Osteoblast (primary cell): Measurements from ENCODE around the gene AHNAK2. TPM values are rescaled to one million over a fixed set of nuclear protein-coding genes. Genes with fewer than 3 reads are reported as not detected.
"Not testable (repeated sequence)": the region's sequence is repeated elsewhere in the genome, so short reads cannot be mapped to it uniquely, and the experiment has no call there.

Experiments
- DNase-seq: peaks from one replicate; pipeline ENCODE4 v3.0.0; 2011; ENCODE audit warnings: low spot score, mixed read lengths; ENCODE audit not compliant: insufficient read length; ENCODE audit errors: missing footprints
- H2AFZ ChIP-seq: 2 replicates; pipeline ENCODE4 v1.6.0; 2011; ENCODE audit warnings: mild to moderate bottlenecking, low read length
- H3K27ac ChIP-seq: 2 replicates; pipeline ENCODE4 v1.5.1; 2011; ENCODE audit warnings: mild to moderate bottlenecking, low read depth, low read length, moderate library complexity
- H3K27me3 ChIP-seq: 2 replicates; pipeline ENCODE4 v1.6.0; 2012; ENCODE audit warnings: mild to moderate bottlenecking, control low read depth, inconsistent platforms, low read length, moderate library complexity; ENCODE audit not compliant: insufficient read depth
- H3K36me3 ChIP-seq: 2 replicates; pipeline ENCODE4 v1.5.1; 2011; ENCODE audit warnings: mild to moderate bottlenecking, low read length, control low read depth, moderate library complexity; ENCODE audit not compliant: insufficient read depth
- H3K4me1 ChIP-seq: 2 replicates; pipeline ENCODE4 v1.5.1; 2011; ENCODE audit warnings: mild to moderate bottlenecking, low read length, control low read depth, moderate library complexity; ENCODE audit not compliant: insufficient read depth
- H3K4me2 ChIP-seq: 2 replicates; pipeline ENCODE4 v1.6.0; 2011; ENCODE audit warnings: mild to moderate bottlenecking, low read length; ENCODE audit not compliant: insufficient read depth
- H3K4me3 ChIP-seq: fragments of 200-600 bp; sonication (generic); 3 replicates; pipeline ENCODE4 v1.5.1; 2012; ENCODE audit warnings: mild to moderate bottlenecking, low read length, inconsistent platforms; ENCODE audit not compliant: insufficient read depth
- H3K79me2 ChIP-seq: 2 replicates; pipeline ENCODE4 v1.6.0; 2012; ENCODE audit warnings: mild to moderate bottlenecking, low read length, control low read depth, inconsistent platforms; ENCODE audit not compliant: insufficient read depth
- H3K9me3 ChIP-seq: 2 replicates; pipeline ENCODE4 v1.5.1; 2011; ENCODE audit warnings: low read depth, low read length, control low read depth
- H4K20me1 ChIP-seq: 2 replicates; pipeline ENCODE4 v1.6.0; 2012; ENCODE audit warnings: mild to moderate bottlenecking, low read length, control low read depth; ENCODE audit not compliant: insufficient read depth
- CTCF ChIP-seq: IDR thresholded peaks from 2 replicates; pipeline ENCODE4 v1.5.1; 2011; ENCODE audit warnings: mild to moderate bottlenecking, low read depth, low read length, moderate library complexity; ENCODE audit errors: extremely low read depth
- total RNA-seq: library from RNA; depleted of rRNA; stranded (reverse); fragments of >200 nt; gene quantifications from 2 replicates; pipeline ENCODE4 v1.2.3, GENCODE V29; 2012

The AHNAK2 gene
- total RNA-seq, 1 donor: 30.8 TPM

GRCh38 chr14:104892531-104893434, 85.4 kb downstream of the AHNAK2 start:
- H3K79me2 ChIP-seq: no peaks in the 10 kb centered on the region
- H3K4me1 ChIP-seq: no peaks in the 10 kb centered on the region
- H3K4me2 ChIP-seq: no peak overlapping the region
- peaks cover 5% of the 10 kb centered on the region for H3K36me3 ChIP-seq
- peak; percentile 85 for DNase-seq
- no peaks in the 10 kb centered on the region for H3K27me3 ChIP-seq
- no peak for TF ChIP-seq CTCF
- H2AFZ ChIP-seq: no peak overlapping the region
- no peak overlapping the region for H3K27ac ChIP-seq
- no peak overlapping the region for H3K4me3 ChIP-seq
- peaks cover 8% of the 10 kb centered on the region for H4K20me1 ChIP-seq
- H3K9me3 ChIP-seq: no peaks in the 10 kb centered on the region

- Histone ChIP-seq H3K4me3 (no peak overlapping the region), H3K4me1 (no peaks in the 10 kb centered on the region), H4K20me1 (peaks cover 8% of the 10 kb centered on the region), H2AFZ (no peak overlapping the region), H3K36me3 (peaks cover 5% of the 10 kb centered on the region), H3K4me2 (no peak overlapping the region), H3K27me3 (no peaks in the 10 kb centered on the region), H3K9me3 (no peaks in the 10 kb centered on the region), H3K27ac (no peak overlapping the region), H3K79me2 (no peaks in the 10 kb centered on the region)
- no peak for TF ChIP-seq CTCF
- DNase-seq: peak; percentile 81
Measured at GRCh38 chr14:104891664-104892530, 86.3 kb downstream of the AHNAK2 start.

- no peaks in the 10 kb centered on the region for H3K4me1 ChIP-seq
- no peaks in the 10 kb centered on the region for H3K79me2 ChIP-seq
- H3K4me2 ChIP-seq: no peak overlapping the region
- H3K27ac ChIP-seq: no peak overlapping the region
- H3K9me3 ChIP-seq: no peaks in the 10 kb centered on the region
- H3K27me3 ChIP-seq: no peaks in the 10 kb centered on the region
- peak; percentile 74 for DNase-seq
- no peak for TF ChIP-seq CTCF
- peaks cover 8% of the 10 kb centered on the region for H4K20me1 ChIP-seq
- H2AFZ ChIP-seq: no peak overlapping the region
- H3K36me3 ChIP-seq: peaks cover 5% of the 10 kb centered on the region
- H3K4me3 ChIP-seq: no peak overlapping the region
Measured at GRCh38 chr14:104891121-104891551, 87.0 kb downstream of the AHNAK2 start.

GRCh38 chr14:104890292-104890691, 87.9 kb downstream of the AHNAK2 start:
- not testable (repeated sequence) for H2AFZ ChIP-seq

More at GRCh38 chr14:104890292-104890691, 87.9 kb downstream of the AHNAK2 start:
- H4K20me1 ChIP-seq, H3K27ac ChIP-seq, H3K4me2 ChIP-seq, H3K36me3 ChIP-seq, H3K79me2 ChIP-seq, H3K4me1 ChIP-seq, H3K27me3 ChIP-seq, DNase-seq, H3K4me3 ChIP-seq, H3K9me3 ChIP-seq: not testable (repeated sequence)
